ENCODE measurements around the gene RIPK4.

- TF ChIP-seq CTCF (IDR thresholded peaks at IDR 0.05) (no peak), POLR2A (IDR thresholded peaks at IDR 0.05) (no peak)
These were observed 41.3 kb downstream of the RIPK4 start for GRCh38 chr21:41725421-41726031.

Measured in testis (tissue), 2 donors.